HCT116 (cell line): ENCODE data around the gene OOSP2. TPM values are rescaled to one million over a fixed set of nuclear protein-coding genes. Genes with fewer than 3 reads are reported as not detected.

Experiments
- ATAC-seq: fragments of 200-7000 bp; cut with Tn5 transposase; 2 replicates; pipeline ENCODE4 v1.9.1; 2020; ENCODE audit warnings: mild to moderate bottlenecking, moderate library complexity
- Bru-seq: library from RNA; stranded (reverse); fragments of 400-500 nt; gene quantifications from one replicate; lab custom pipeline; 2021; lab: Mats Ljungman, UMichigan
- BruChase-seq, 2 experiments: library from RNA; stranded (reverse); fragments of 400-500 nt; gene quantifications; one replicate each; lab custom pipeline; 2021; lab: Mats Ljungman, UMichigan
- BruUV-seq: library from RNA; stranded (reverse); fragments of 400-500 nt; replicated peaks from 2 replicates; lab custom pipeline; 2021; lab: Mats Ljungman, UMichigan
- CTCF ChIA-PET: fragments of 300-600 bp; sonication (Branson Sonifier 250); formaldehyde crosslinking; loops from one replicate; lab custom pipeline; 2021; ENCODE audit warnings: antibody characterized with exemption; lab: Charles Lee
- POLR2A ChIA-PET: fragments of 300-600, 350-600 bp; sonication (Branson Sonifier 250); formaldehyde crosslinking; loops from one replicate; lab custom pipeline; 2021; ENCODE audit warnings: antibody characterized with exemption; lab: Charles Lee
- RAD21 ChIA-PET, 2 experiments: fragments of 300-600 bp; sonication (Branson Sonifier 250); formaldehyde crosslinking; loops; one replicate each; lab custom pipeline; 2023; ENCODE audit warnings: low total read pairs in 2 of 2; ENCODE audit not compliant: uncharacterized antibody in 2 of 2, unreplicated experiment in 2 of 2, low non-redundant PET in 1 of 2; lab: Charles Lee
- DNase-seq: peaks from one replicate; pipeline ENCODE4 v3.0.0-alpha.2; 2010; ENCODE audit warnings: low read depth, low spot score
- H2AFZ ChIP-seq: fragments of 200-600 bp; shearing (Covaris generic), sonication (generic); 2 replicates; pipeline ENCODE4 v1.6.1; 2017; ENCODE audit warnings: low read depth, mixed run types, mixed read lengths, antibody characterized with exemption, low read length; ENCODE audit not compliant: poor library complexity, severe bottlenecking
- H3K27ac ChIP-seq: 2 replicates; pipeline ENCODE4 v1.5.1; 2012; ENCODE audit warnings: low read depth, low read length
- H3K27me3 ChIP-seq: fragments of 200-600 bp; sonication (generic); 2 replicates; pipeline ENCODE4 v1.6.1; 2016; ENCODE audit warnings: mixed run types, low read length, mixed read lengths; ENCODE audit not compliant: insufficient read depth
- H3K36me3 ChIP-seq, 2 experiments: fragments of 200-500 bp in 1 of 2; fragments of 200-600 bp in 1 of 2; sonication (Bioruptor generic) in 1 of 2; sonication (generic) in 1 of 2; 2 replicates each; pipeline versions ENCODE4 v1.5.1 to v1.6.1; 2014 to 2016; ENCODE audit warnings: low read length in 2 of 2, inconsistent platforms in 1 of 2, mixed read lengths in 1 of 2, mixed run types in 1 of 2; ENCODE audit not compliant: insufficient read depth in 2 of 2, control insufficient read depth in 1 of 2
- H3K4me1 ChIP-seq, 2 experiments: fragments of 200-600 bp in 1 of 2; sonication (generic) in 1 of 2; 2 replicates each; pipeline versions ENCODE4 v1.5.1 to v1.6.1; 2012 to 2017; ENCODE audit warnings: low read length in 2 of 2, inconsistent platforms in 1 of 2, mild to moderate bottlenecking in 1 of 2, mixed read lengths in 1 of 2, mixed run types in 1 of 2, moderate library complexity in 1 of 2; ENCODE audit not compliant: insufficient read depth in 2 of 2, control insufficient read depth in 1 of 2
- H3K4me2 ChIP-seq: fragments of 200-600 bp; sonication (generic); 2 replicates; pipeline ENCODE4 v1.6.1; 2017; ENCODE audit warnings: mixed run types, low read length, mixed read lengths
- H3K4me3 ChIP-seq, 2 experiments: fragments of 200-600 bp in 1 of 2; sonication (generic) in 1 of 2; replicated peaks in 1 of 2; 2 replicates each; pipeline ENCODE4 v1.5.1; 2011 to 2016; ENCODE audit warnings: low read length in 2 of 2, control low read depth in 1 of 2, low read depth in 1 of 2, mild to moderate bottlenecking in 1 of 2, mixed read lengths in 1 of 2, mixed run types in 1 of 2
- H3K79me2 ChIP-seq: fragments of 200-600 bp; sonication (generic); 2 replicates; pipeline ENCODE4 v1.6.1; 2017; ENCODE audit warnings: mild to moderate bottlenecking, mixed run types, low read length, moderate library complexity, mixed read lengths; ENCODE audit not compliant: insufficient read depth
- H3K9ac ChIP-seq: fragments of 200-600 bp; sonication (generic); 2 replicates; pipeline ENCODE4 v1.6.1; 2016; ENCODE audit warnings: low read length, mixed read lengths
- H3K9me2 ChIP-seq: fragments of 200-600 bp; sonication (generic), shearing (Covaris generic); 2 replicates; pipeline ENCODE4 v1.6.1; 2017; ENCODE audit warnings: mixed run types, mild to moderate bottlenecking, moderate library complexity; ENCODE audit not compliant: insufficient read depth
- H3K9me3 ChIP-seq, 2 experiments: fragments of 200-500 bp in 1 of 2; fragments of 200-600 bp in 1 of 2; sonication (Bioruptor generic) in 1 of 2; sonication (generic) in 1 of 2; 2 replicates each; pipeline ENCODE4 v1.6.1; 2014 to 2017; ENCODE audit warnings: low read length in 2 of 2, mixed read lengths in 2 of 2, inconsistent platforms in 1 of 2, low read depth in 1 of 2, mild to moderate bottlenecking in 1 of 2, mixed run types in 1 of 2, moderate library complexity in 1 of 2; ENCODE audit not compliant: control insufficient read depth in 1 of 2, insufficient read depth in 1 of 2
- H4K20me1 ChIP-seq: fragments of 200-600 bp; sonication (generic), shearing (Covaris generic); 2 replicates; pipeline ENCODE4 v1.6.1; 2017; ENCODE audit warnings: mixed run types, mild to moderate bottlenecking, moderate library complexity; ENCODE audit not compliant: insufficient read depth
- ATF3 ChIP-seq: IDR thresholded peaks from 2 replicates; pipeline ENCODE4 v1.6.1; 2012
- CBX3 ChIP-seq: IDR thresholded peaks from 2 replicates; pipeline ENCODE4 v1.6.1; 2012; ENCODE audit warnings: low read depth
- CTCF ChIP-seq, 3 experiments: fragments of 200-600 bp in 1 of 3; sonication (generic) in 1 of 3; IDR thresholded peaks in 2 of 3; conservative IDR thresholded peaks in 1 of 3; 2 replicates each; pipeline ENCODE4 v1.5.1; 2012 to 2017; ENCODE audit warnings: low read depth in 2 of 3, low read length in 2 of 3, antibody characterized with exemption in 1 of 3, borderline replicate concordance in 1 of 3, control low read depth in 1 of 3, mild to moderate bottlenecking in 1 of 3, mixed read lengths in 1 of 3, mixed run types in 1 of 3, moderate library complexity in 1 of 3; ENCODE audit not compliant: insufficient read depth in 1 of 3
- EGR1 ChIP-seq: IDR thresholded peaks from 2 replicates; pipeline ENCODE4 v1.6.1; 2012; ENCODE audit warnings: low read depth
- ELF1 ChIP-seq: IDR thresholded peaks from 2 replicates; pipeline ENCODE4 v1.6.1; 2012; ENCODE audit warnings: low read depth, borderline replicate concordance
- EZH2 ChIP-seq: fragments of 200-600 bp; sonication (generic); IDR thresholded peaks from 2 replicates; pipeline ENCODE4 v1.6.1; 2017; ENCODE audit warnings: antibody characterized with exemption, mixed run types
- JUND ChIP-seq: IDR thresholded peaks from 2 replicates; pipeline ENCODE4 v1.6.1; 2012
- POLR2AphosphoS5 ChIP-seq: IDR thresholded peaks from 2 replicates; pipeline ENCODE4 v1.6.1; 2011; ENCODE audit warnings: mild to moderate bottlenecking, low read depth, low read length, moderate library complexity
- RAD21 ChIP-seq: IDR thresholded peaks from 2 replicates; pipeline ENCODE4 v1.6.1; 2012; ENCODE audit warnings: low read depth, mild to moderate bottlenecking
- SIN3A ChIP-seq: IDR thresholded peaks from 2 replicates; pipeline ENCODE4 v1.6.1; 2012; ENCODE audit warnings: low read depth
- SP1 ChIP-seq: IDR thresholded peaks from 2 replicates; pipeline ENCODE4 v1.6.1; 2012; ENCODE audit warnings: low read depth
- SRF ChIP-seq: IDR thresholded peaks from 2 replicates; pipeline ENCODE4 v1.6.1; 2012; ENCODE audit warnings: low read depth
- TCF7L2 ChIP-seq: IDR thresholded peaks from 2 replicates; pipeline ENCODE4 v1.7.0; 2011; ENCODE audit warnings: borderline replicate concordance, inconsistent platforms; ENCODE audit not compliant: insufficient read depth, insufficient read length; ENCODE audit errors: extremely low read depth
- ZBTB33 ChIP-seq: IDR thresholded peaks from 2 replicates; pipeline ENCODE4 v1.6.1; 2011; ENCODE audit warnings: mild to moderate bottlenecking, low read length, moderate library complexity; ENCODE audit not compliant: insufficient replicate concordance; ENCODE audit errors: extremely low read depth
- intact Hi-C: fragments of 100-400 bp; cut with micrococcal nuclease; formaldehyde crosslinking; loops from 2 replicates; pipeline ENCODE4 v1.10.0; 2022
- long read RNA-seq: library from polyadenylated mRNA; unstranded; transcript quantifications from one replicate; pipeline ENCODE4 v2.0.0, GENCODE V29; 2021; ENCODE audit not compliant: unreplicated experiment
- polyA plus RNA-seq: library from polyadenylated mRNA; unstranded; fragments of >200 nt; gene quantifications from 2 replicates; pipeline ENCODE4 v1.2.1, GENCODE V29; 2012; ENCODE audit warnings: missing spikeins
- total RNA-seq: library from RNA; stranded (reverse); gene quantifications from one replicate; pipeline ENCODE4 v1.2.1, GENCODE V29; 2021; ENCODE audit not compliant: unreplicated experiment

OOSP2 gene
- total RNA-seq (not detected), Bru-seq, nascent RNA (percentile 8 among the genes with signal in this experiment), BruChase-seq, experiment 1, labeled RNA remaining after a 6-hour chase (not detected), BruChase-seq, experiment 2, labeled RNA remaining after a 2-hour chase (percentile 8 among the genes with signal in this experiment)
- not detected in 2 replicates for polyA plus RNA-seq
- long read RNA-seq, result 0 reads

DNA sequence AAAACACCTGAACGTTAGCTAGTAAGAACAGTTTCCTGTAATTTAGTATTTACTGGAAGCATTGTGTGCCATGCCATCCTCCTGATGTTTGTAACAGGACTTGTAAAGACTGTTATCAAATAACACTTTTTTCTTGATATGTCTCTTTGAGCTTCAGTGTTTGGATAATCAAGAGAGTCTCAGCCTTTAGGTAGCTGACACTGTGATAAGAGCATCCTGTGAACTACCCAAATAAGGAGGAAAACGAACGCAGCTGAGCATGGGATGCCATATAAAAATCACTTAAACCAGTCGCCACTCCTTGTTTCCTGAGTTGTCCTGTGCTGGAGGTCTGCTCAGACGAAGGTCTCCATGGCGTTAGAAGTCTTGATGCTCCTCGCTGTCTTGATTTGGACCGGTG is at the start of gene OOSP2:
Gene OOSP2 (plus strand): TSS at position 301 of the 400 bp plus-strand sequence. CDS start 51 bp downstream, at position 352.
- ChIA-PET POLR2A (no interaction called here), RAD21 (no interaction called here), CTCF (no interaction called here)
- ATAC-seq, result no peak
- TF ChIP-seq SIN3A (no peak), RAD21 (no peak), ATF3 (no peak), ZBTB33 (no peak), SP1 (no peak), ELF1 (no peak), CBX3 (no peak), EGR1 (no peak), EZH2 (no peak), POLR2AphosphoS5 (no peak), JUND (no peak), CTCF (IDR thresholded peaks at IDR 0.05 in 2 of 3, conservative IDR thresholded peaks at IDR 0.05 in 1 of 3; ENCODE audit: borderline replicate concordance in 1 of 3, insufficient read depth in 1 of 3, low read depth in 2 of 3, low read length in 2 of 3) (no peak), SRF (no peak), TCF7L2 (no peak)
- H3K27me3 ChIP-seq, result no peaks in the 10 kb centered on the region
- H3K4me2 ChIP-seq, result no peak within 1 kb of the TSS
- intact Hi-C loops, result no loop called here
- H4K20me1 ChIP-seq, result no peaks in the 10 kb centered on the region
- DNase-seq, result no peak
- H3K9ac ChIP-seq, result no peak within 1 kb of the TSS
- H3K27ac ChIP-seq, result no peak within 1 kb of the TSS
- no peaks in the 10 kb centered on the region for H3K9me3 ChIP-seq
- no peak within 1 kb of the TSS for H3K4me3 ChIP-seq
- no peaks in the 10 kb centered on the region for H3K79me2 ChIP-seq
- no peak within 1 kb of the TSS for H2AFZ ChIP-seq
- BruUV-seq, result no TSS peak
- H3K36me3 ChIP-seq, result no peaks in the 10 kb centered on the region
- no peaks in the 10 kb centered on the region for H3K9me2 ChIP-seq
- H3K4me1 ChIP-seq, result no peaks in the 10 kb centered on the region
